ENCODE results near the gene ATP6V1F.

DNA sequence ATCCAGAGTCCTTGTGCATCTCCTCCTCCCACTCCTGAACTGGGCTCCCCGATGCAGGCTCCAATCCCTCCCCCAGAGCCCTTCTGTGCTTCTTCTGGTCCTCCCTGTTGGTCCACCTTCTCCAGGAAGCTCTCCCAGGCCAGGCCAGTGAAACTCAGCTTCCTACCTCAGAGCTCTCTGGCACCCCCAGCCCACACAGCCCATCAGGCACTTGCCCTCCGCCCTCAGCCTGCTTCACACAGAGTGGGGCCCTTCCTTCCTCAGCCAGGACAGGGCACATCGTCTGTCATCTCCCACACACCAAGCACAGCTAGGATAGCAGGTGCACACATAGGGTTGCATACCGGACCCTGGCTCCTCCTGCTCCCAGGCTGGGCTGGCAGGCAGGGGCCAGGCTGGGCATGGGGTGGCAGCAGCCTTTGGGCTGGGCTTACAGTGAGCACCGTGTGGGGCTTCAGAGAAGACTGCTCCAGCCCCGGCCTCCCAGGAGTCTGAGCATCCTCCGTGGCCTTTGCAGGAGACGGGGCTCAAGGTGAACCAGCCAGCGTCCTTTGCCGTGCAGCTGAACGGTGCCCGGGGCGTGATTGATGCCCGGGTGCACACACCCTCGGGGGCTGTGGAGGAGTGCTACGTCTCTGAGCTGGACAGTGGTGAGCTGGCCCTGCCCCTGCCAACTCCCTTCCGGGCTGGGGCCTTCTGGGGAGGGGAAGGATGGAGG is 6.5 kb upstream of the ATP6V1F start:
- TF ChIP-seq, protein P1, sequence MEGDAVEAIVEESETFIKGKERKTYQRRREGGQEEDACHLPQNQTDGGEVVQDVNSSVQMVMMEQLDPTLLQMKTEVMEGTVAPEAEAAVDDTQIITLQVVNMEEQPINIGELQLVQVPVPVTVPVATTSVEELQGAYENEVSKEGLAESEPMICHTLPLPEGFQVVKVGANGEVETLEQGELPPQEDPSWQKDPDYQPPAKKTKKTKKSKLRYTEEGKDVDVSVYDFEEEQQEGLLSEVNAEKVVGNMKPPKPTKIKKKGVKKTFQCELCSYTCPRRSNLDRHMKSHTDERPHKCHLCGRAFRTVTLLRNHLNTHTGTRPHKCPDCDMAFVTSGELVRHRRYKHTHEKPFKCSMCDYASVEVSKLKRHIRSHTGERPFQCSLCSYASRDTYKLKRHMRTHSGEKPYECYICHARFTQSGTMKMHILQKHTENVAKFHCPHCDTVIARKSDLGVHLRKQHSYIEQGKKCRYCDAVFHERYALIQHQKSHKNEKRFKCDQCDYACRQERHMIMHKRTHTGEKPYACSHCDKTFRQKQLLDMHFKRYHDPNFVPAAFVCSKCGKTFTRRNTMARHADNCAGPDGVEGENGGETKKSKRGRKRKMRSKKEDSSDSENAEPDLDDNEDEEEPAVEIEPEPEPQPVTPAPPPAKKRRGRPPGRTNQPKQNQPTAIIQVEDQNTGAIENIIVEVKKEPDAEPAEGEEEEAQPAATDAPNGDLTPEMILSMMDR (IDR thresholded peaks at IDR 0.05) = no peak
- no peak for TF ChIP-seq POLR2A (IDR thresholded peaks at IDR 0.05)
